MM.1S (cell line): ENCODE data around the gene PDE4B.

ENCODE experiments used
- CTCF ChIP-seq: fragments of 300-600 bp; sonication (generic); IDR thresholded peaks from 2 replicates; pipeline ENCODE4 v1.5.1; 2016; ENCODE audit warnings: antibody characterized with exemption, low read length, mixed read lengths
- EZH2phosphoT487 ChIP-seq: fragments of 300-600 bp; sonication (generic); IDR thresholded peaks from 2 replicates; pipeline ENCODE4 v1.6.1; 2018; ENCODE audit warnings: antibody characterized with exemption, low read length

- TF ChIP-seq EZH2phosphoT487 (no peak), CTCF (no peak)
These were observed 131.8 kb downstream of the PDE4B start for GRCh38 chr1:65924471-65924870.
